Stimulated activated effector memory CD8-positive, alpha-beta T cell treated with anti-CD3 and anti-CD28 coated beads, Interleukin-12 subunit alpha, Interleukin-12 subunit beta, amount 100 ng/mL, for 72 hours (primary cell): Measurements from ENCODE around the gene GDF10.

Experiments
- ATAC-seq: fragments of 150-1000 bp; cut with Tn5 transposase; 2 replicates; pipeline ENCODE4 v1.10.0; 2021
- DNase-seq, 2 donors: peaks; one replicate each; pipeline ENCODE4 v3.0.0; 2021 to 2022; ENCODE audit warnings: low spot score in 2 of 2
- H3K27ac Mint-ChIP-seq: one replicate; pipeline ENCODE4 v1.8.0; 2022; ENCODE audit warnings: mild to moderate bottlenecking, mixed read lengths
- H3K36me3 Mint-ChIP-seq: one replicate; pipeline ENCODE4 v1.8.0; 2022; ENCODE audit warnings: mild to moderate bottlenecking, mixed read lengths
- H3K4me1 Mint-ChIP-seq: one replicate; pipeline ENCODE4 v1.8.0; 2022; ENCODE audit warnings: mixed read lengths
- H3K4me3 Mint-ChIP-seq: one replicate; pipeline ENCODE4 v1.8.0; 2022; ENCODE audit warnings: mild to moderate bottlenecking, mixed read lengths
- H3K9me3 Mint-ChIP-seq: one replicate; pipeline ENCODE4 v1.8.0; 2022; ENCODE audit warnings: mixed read lengths

GDF10 gene

GRCh38 chr10:47326306-47326926, 26.4 kb downstream of the GDF10 start:
- Mint-ChIP-seq H3K27ac (no peak overlapping the region), H3K4me3 (no peak overlapping the region), H3K4me1 (peaks cover 13% of the 10 kb centered on the region), H3K36me3 (no peaks in the 10 kb centered on the region), H3K9me3 (peaks cover 7% of the 10 kb centered on the region)
- ATAC-seq (no peak), DNase-seq (no peak)

- Mint-ChIP-seq H3K36me3 (no peaks in the 10 kb centered on the region), H3K9me3 (peaks cover 7% of the 10 kb centered on the region), H3K27ac (no peak overlapping the region), H3K4me1 (peaks cover 13% of the 10 kb centered on the region), H3K4me3 (no peak overlapping the region)
- no peak for ATAC-seq
- DNase-seq = no peak
Measured at GRCh38 chr10:47326927-47327330, 26.9 kb downstream of the GDF10 start.

- H3K4me3 Mint-ChIP-seq = no peak overlapping the region
- ATAC-seq = no peak
- DNase-seq = no peak
- peaks cover 13% of the 10 kb centered on the region for H3K4me1 Mint-ChIP-seq
- H3K27ac Mint-ChIP-seq = no peak overlapping the region
- H3K36me3 Mint-ChIP-seq = no peaks in the 10 kb centered on the region
- peaks cover 7% of the 10 kb centered on the region for H3K9me3 Mint-ChIP-seq
Measured at GRCh38 chr10:47329855-47330254, 29.9 kb downstream of the GDF10 start.

DNA sequence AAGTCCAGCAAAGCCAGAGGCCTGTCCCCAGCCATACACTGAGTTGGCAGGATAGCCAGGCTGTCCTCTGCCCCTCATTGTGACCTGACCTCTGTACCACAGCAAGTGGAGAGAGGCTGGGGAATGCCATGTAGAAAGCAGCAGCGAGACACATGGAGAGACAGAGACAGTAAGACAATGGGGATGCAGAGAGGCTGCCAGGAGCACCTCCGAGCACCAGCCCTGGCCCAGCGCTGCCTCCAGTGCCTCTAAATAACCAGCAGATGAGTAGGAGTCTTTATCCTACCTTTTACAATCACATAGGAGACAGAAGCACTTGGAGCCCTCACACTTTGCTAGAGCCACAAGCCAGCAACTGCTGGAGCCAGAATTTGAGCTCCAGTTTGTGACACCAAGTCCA, 30.4 kb downstream of the GDF10 start:
- Mint-ChIP-seq H3K4me3 (no peak overlapping the region), H3K27ac (no peak overlapping the region), H3K9me3 (peaks cover 7% of the 10 kb centered on the region), H3K4me1 (peaks cover 13% of the 10 kb centered on the region), H3K36me3 (no peaks in the 10 kb centered on the region)
- DNase-seq (no peak), ATAC-seq (no peak)

DNA sequence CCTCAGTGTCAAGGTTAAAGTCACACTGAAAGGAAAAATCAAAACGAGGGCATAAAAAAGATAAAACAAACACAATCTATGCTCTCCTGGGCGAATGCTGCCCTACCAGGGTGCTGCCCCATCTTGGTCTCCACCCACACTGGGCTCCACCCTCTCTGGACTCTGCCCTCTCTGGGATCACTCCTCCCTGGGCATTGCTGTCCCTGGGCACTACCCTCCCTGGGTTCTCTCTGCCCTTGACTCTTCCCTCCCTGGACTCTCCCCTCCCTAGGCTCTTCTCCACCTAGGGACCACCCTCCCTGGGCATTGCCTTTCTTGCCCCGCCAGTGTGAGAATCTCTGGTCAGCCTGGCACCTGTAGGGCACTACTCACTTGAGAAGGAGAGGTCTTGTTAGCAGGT, 30.8 kb downstream of the GDF10 start:
- Mint-ChIP-seq H3K4me1 (peaks cover 13% of the 10 kb centered on the region), H3K36me3 (no peaks in the 10 kb centered on the region), H3K9me3 (peaks cover 7% of the 10 kb centered on the region), H3K4me3 (no peak overlapping the region), H3K27ac (no peak overlapping the region)
- DNase-seq = no peak
- ATAC-seq = peak; percentile 14

DNA sequence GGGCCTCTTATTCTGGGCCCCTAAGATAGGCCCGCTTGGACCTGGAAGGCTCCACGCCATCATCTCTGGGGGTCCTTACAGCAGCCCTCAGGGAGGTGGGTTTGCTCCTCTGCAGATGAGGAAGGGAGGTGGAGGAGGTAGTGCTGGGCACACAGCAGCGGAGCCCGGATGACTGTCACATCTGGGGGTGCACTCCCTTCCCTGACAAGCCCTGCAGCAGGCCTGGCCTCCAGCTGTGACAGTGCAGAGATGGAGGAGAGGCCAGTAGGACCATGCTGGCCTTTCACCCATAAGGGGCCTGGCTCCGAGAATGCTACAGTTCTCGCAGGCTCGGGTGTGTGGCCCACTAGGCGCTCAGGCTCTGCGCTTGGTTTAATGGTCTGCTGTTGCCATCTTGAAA, 31.5 kb downstream of the GDF10 start:
- no peak overlapping the region for H3K4me3 Mint-ChIP-seq
- no peak for DNase-seq
- H3K27ac Mint-ChIP-seq = no peak overlapping the region
- peaks cover 7% of the 10 kb centered on the region for H3K9me3 Mint-ChIP-seq
- ATAC-seq = peak; percentile 19
- no peaks in the 10 kb centered on the region for H3K36me3 Mint-ChIP-seq
- H3K4me1 Mint-ChIP-seq = peaks cover 13% of the 10 kb centered on the region

GRCh38 chr10:47331954-47332353, 32.0 kb downstream of the GDF10 start:
- no peaks in the 10 kb centered on the region for H3K36me3 Mint-ChIP-seq

DNA sequence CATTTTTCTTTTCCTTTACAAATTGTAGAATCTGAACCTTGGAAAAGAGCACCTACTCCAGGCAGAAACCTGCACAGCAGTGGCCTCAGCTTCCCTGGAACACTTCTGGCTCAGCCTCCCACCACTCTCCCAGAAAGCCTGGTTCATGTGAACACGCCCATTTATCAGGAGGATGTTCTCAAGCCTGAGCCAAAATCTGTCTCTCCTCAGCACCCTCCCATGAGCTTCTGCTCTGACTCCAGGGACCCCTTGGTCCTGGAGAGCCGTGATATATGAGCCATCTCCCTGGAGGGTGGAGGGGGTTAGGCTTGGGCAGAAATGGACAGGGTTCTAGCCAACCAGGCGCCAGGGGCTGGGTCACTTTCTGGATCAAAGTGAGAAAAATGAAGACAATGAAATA, 32.4 kb downstream of the GDF10 start:
- DNase-seq (no peak), ATAC-seq (no peak)
- Mint-ChIP-seq H3K4me1 (peaks cover 13% of the 10 kb centered on the region), H3K36me3 (no peaks in the 10 kb centered on the region), H3K4me3 (no peak overlapping the region), H3K27ac (no peak overlapping the region), H3K9me3 (peaks cover 7% of the 10 kb centered on the region)

More at GRCh38 chr10:47331954-47332353, 32.0 kb downstream of the GDF10 start:
- H3K4me3 Mint-ChIP-seq = no peak overlapping the region
- peaks cover 13% of the 10 kb centered on the region for H3K4me1 Mint-ChIP-seq
- peak; percentile 24 for ATAC-seq
- no peak overlapping the region for H3K27ac Mint-ChIP-seq
- no peak for DNase-seq
- H3K9me3 Mint-ChIP-seq = peaks cover 7% of the 10 kb centered on the region

DNA sequence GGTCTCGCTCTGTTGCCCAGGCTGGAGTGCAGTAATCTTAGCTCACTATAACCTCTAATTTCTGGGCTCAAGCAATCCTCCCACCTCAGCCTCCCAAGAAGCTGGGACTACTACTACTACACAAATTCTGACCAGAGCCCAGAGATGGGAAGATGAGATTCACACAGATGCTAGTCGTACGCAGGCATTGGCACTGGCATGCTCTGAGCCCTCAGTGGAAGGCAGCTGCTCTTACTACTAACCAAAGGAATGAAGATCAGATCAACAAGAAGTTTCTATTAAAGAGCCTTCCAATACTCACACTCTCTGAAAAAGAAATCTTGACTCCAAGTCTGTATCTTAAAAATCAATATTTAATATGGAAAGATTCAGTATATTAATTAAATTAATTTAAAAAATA, 32.9 kb downstream of the GDF10 start:
- Mint-ChIP-seq H3K4me1 (peaks cover 8% of the 10 kb centered on the region), H3K36me3 (no peaks in the 10 kb centered on the region), H3K9me3 (peaks cover 4% of the 10 kb centered on the region), H3K27ac (no peak overlapping the region), H3K4me3 (no peak overlapping the region)
- DNase-seq = no peak
- ATAC-seq = no peak

DNA sequence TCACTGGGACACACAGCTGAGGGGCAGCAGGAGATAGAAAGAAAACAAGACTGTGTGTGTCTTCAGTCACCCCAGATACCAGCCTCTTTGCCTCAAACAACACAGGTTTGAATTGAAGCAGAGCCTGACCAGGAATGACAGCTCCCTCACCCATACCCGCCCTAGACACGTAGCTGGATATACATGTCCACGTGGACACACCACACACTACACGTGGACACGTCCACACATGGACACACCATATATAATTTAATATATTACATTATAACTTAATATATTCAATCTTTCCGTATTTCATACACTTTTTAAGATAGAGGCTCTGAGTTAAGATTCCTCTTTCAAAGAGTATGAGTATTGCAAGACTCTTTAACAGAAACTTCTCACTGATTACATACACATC, 33.5 kb downstream of the GDF10 start:
- peaks cover 2% of the 10 kb centered on the region for H3K4me1 Mint-ChIP-seq
- no peak overlapping the region for H3K4me3 Mint-ChIP-seq
- H3K9me3 Mint-ChIP-seq = no peaks in the 10 kb centered on the region
- DNase-seq (no peak), ATAC-seq (no peak)
- no peak overlapping the region for H3K27ac Mint-ChIP-seq
- H3K36me3 Mint-ChIP-seq = no peaks in the 10 kb centered on the region

DNA sequence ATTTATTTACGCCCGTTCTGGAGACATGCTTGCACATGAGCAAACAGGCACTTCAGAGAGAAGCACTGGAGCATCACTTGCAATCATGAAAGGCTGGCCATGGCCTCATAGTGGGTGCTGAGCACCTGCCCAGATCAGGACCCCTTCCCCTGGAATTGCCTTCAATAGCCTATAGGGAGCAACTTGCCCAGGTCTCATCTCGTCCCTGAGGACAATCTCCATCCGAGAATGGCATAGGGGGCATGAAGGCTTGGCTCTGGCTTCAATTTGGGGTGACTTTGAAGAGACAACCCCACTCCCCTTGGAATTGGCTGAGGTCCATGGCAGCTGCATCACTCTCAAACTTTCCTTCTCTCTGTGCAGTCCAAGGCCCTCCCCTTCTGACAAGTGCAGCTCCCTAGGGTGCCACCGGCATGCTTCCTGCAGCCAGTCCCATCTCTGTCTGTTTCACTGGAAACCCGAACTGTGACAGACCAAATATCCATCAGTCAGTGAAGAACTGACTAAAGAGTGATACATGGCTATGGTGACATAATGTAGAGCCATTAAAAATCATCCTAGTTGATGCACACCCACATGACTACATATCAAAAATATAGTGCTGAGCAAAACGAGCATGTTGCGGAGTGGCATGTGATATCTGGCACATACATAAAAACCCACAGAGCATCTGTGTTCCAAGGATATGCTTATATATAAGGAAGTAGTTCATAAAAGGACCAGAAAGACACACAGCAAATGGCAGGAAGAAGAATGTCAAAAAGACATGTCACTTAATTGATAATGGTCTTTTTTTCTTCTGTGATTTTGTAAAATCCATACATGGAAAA, 34.7 kb downstream of the GDF10 start:
- H3K4me1 Mint-ChIP-seq = no peaks in the 10 kb centered on the region
- ATAC-seq (no peak), DNase-seq (no peak)
- H3K27ac Mint-ChIP-seq = no peak overlapping the region
- H3K36me3 Mint-ChIP-seq = no peaks in the 10 kb centered on the region
- no peak overlapping the region for H3K4me3 Mint-ChIP-seq
- no peaks in the 10 kb centered on the region for H3K9me3 Mint-ChIP-seq

- ATAC-seq = no peak
- no peak overlapping the region for H3K4me3 Mint-ChIP-seq
- no peaks in the 10 kb centered on the region for H3K36me3 Mint-ChIP-seq
- no peaks in the 10 kb centered on the region for H3K4me1 Mint-ChIP-seq
- H3K27ac Mint-ChIP-seq = no peak overlapping the region
- no peak for DNase-seq
- no peaks in the 10 kb centered on the region for H3K9me3 Mint-ChIP-seq
Measured at GRCh38 chr10:47335906-47336305, 35.9 kb downstream of the GDF10 start.

DNA sequence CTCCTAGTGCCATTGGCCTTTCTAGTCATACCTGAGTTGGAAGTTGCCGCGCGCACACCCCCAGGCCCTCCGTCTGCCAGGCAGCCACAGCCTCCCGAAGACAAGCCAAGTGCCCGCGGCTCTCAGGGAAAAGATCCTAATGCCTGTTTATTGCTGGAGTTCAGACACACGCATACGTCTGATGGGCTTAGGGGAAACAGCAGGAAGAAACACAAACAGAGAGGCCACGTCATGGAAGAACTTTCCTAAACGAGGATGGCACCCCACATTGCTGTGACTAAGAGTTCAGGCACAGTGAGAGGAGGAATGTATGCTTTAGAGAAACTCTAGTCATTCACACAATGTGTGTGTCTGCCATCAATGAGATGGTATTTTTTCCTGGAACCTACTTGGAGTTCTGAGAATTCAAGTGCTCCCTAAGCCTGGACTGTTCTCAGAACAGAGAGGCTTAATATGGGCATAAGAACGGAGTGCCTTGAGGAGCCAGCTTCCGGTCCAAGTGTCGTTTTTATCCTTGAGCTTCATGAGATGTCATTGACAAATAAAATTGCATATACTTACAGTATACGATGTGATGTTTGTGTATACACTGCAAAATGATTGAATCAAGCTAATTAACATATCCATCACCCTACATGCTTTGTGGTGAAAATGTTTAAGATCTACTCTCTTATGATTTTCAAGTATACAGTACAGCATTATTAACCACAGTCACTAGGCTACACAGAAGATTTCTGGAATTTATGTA, 36.6 kb downstream of the GDF10 start:
- DNase-seq (no peak), ATAC-seq (no peak)
- Mint-ChIP-seq H3K27ac (no peak overlapping the region), H3K9me3 (no peaks in the 10 kb centered on the region), H3K4me1 (no peaks in the 10 kb centered on the region), H3K36me3 (no peaks in the 10 kb centered on the region), H3K4me3 (no peak overlapping the region)

- ATAC-seq = no peak
- Mint-ChIP-seq H3K27ac (no peak overlapping the region), H3K4me3 (no peak overlapping the region), H3K4me1 (no peaks in the 10 kb centered on the region), H3K36me3 (no peaks in the 10 kb centered on the region), H3K9me3 (no peaks in the 10 kb centered on the region)
- no peak for DNase-seq
Measured at GRCh38 chr10:47337310-47337709, 37.3 kb downstream of the GDF10 start.

- DNase-seq (no peak), ATAC-seq (peak; percentile 15)
- Mint-ChIP-seq H3K36me3 (no peaks in the 10 kb centered on the region), H3K4me3 (no peak overlapping the region), H3K9me3 (no peaks in the 10 kb centered on the region), H3K27ac (no peak overlapping the region), H3K4me1 (no peaks in the 10 kb centered on the region)
Measured at GRCh38 chr10:47339186-47339735, 39.3 kb downstream of the GDF10 start.
